Panc1 (cell line): ENCODE data around the gene GALNTL6. TPM values are rescaled to one million over a fixed set of nuclear protein-coding genes. Genes with fewer than 3 reads are reported as not detected.

ENCODE experiments used
- ATAC-seq: fragments of 200-7000 bp; cut with Tn5 transposase; 2 replicates; pipeline ENCODE4 v1.9.1; 2020; ENCODE audit warnings: mild to moderate bottlenecking, moderate library complexity
- BruUV-seq: library from RNA; stranded (reverse); fragments of 400-500 nt; replicated peaks from 2 replicates; lab custom pipeline; 2021; lab: Mats Ljungman, UMichigan
- CTCF ChIA-PET: fragments of 300-600 bp; sonication (Branson Sonifier 250); formaldehyde crosslinking; loops from one replicate; lab custom pipeline; 2022; ENCODE audit warnings: antibody characterized with exemption; lab: Charles Lee
- POLR2A ChIA-PET: fragments of 300-600 bp; sonication (Branson Sonifier 250); formaldehyde crosslinking; loops from one replicate; lab custom pipeline; 2022; ENCODE audit warnings: antibody characterized with exemption; lab: Charles Lee
- DNase-seq: peaks from one replicate; pipeline ENCODE4 v3.0.0-alpha.2; 2010; ENCODE audit warnings: low read depth, low spot score
- H3K27ac ChIP-seq: 2 replicates; pipeline ENCODE4 v1.5.1; 2011; ENCODE audit warnings: mild to moderate bottlenecking, low read length, inconsistent platforms
- H3K27me3 ChIP-seq: fragments of 200-500 bp; sonication (Bioruptor generic); 2 replicates; pipeline ENCODE4 v1.6.0; 2014; ENCODE audit warnings: low read length, inconsistent platforms; ENCODE audit not compliant: control insufficient read depth, insufficient read depth
- H3K36me3 ChIP-seq: fragments of 200-500 bp; sonication (Bioruptor generic); 2 replicates; pipeline ENCODE4 v1.5.1; 2014; ENCODE audit warnings: inconsistent platforms, mild to moderate bottlenecking, low read length, moderate library complexity; ENCODE audit not compliant: control insufficient read depth, insufficient read depth
- H3K4me1 ChIP-seq: 2 replicates; pipeline ENCODE4 v1.5.1; 2011; ENCODE audit warnings: inconsistent platforms, mild to moderate bottlenecking, low read length, moderate library complexity; ENCODE audit not compliant: control insufficient read depth, insufficient read depth
- H3K4me3 ChIP-seq, 2 experiments: 2 replicates each; pipeline ENCODE4 v1.5.1; 2011 to 2012; ENCODE audit warnings: low read depth in 2 of 2, low read length in 2 of 2, mild to moderate bottlenecking in 2 of 2, inconsistent platforms in 1 of 2, moderate library complexity in 1 of 2
- H3K9me3 ChIP-seq: fragments of 200-500 bp; sonication (Bioruptor generic); 2 replicates; pipeline ENCODE4 v1.5.1; 2014; ENCODE audit warnings: low read depth, mild to moderate bottlenecking, inconsistent platforms, low read length, moderate library complexity; ENCODE audit not compliant: control insufficient read depth, insufficient read depth
- POLR2AphosphoS5 ChIP-seq: IDR thresholded peaks from 2 replicates; pipeline ENCODE4 v1.6.1; 2012; ENCODE audit warnings: mild to moderate bottlenecking, low read depth, low read length, moderate library complexity
- SIN3A ChIP-seq: IDR thresholded peaks from 2 replicates; pipeline ENCODE4 v1.6.1; 2012; ENCODE audit warnings: low read depth, mild to moderate bottlenecking, low read length, moderate library complexity, borderline replicate concordance; ENCODE audit not compliant: insufficient read depth
- TCF7L2 ChIP-seq: IDR thresholded peaks from 2 replicates; pipeline ENCODE4 v1.6.1; 2011; ENCODE audit warnings: mild to moderate bottlenecking, low read depth, low read length, inconsistent platforms
- in situ Hi-C: cut with HindIII; loops from 2 replicates; pipeline ENCODE4 v1.10.0; 2016; ENCODE audit warnings: low sequenced_read_pairs, low pct_unique_long_range_greater_than_20kb
- intact Hi-C: fragments of 100-400 bp; cut with micrococcal nuclease; formaldehyde crosslinking; loops from one replicate; pipeline ENCODE4 v1.10.0; 2022; ENCODE audit not compliant: unreplicated experiment
- total RNA-seq: library from RNA; stranded (reverse); gene quantifications from one replicate; pipeline ENCODE4 v1.2.1, GENCODE V29; 2021; ENCODE audit not compliant: unreplicated experiment
- TF ChIP-seq, protein P1 (sequence below): fragments of 450-650 bp; IDR thresholded peaks from 2 replicates; pipeline ENCODE4 v1.5.1; 2017; ENCODE audit warnings: mild to moderate bottlenecking
- TF ChIP-seq, protein P2 (sequence below), 2 experiments: IDR thresholded peaks; 2 replicates each; pipeline ENCODE4 v1.6.1; 2011 to 2012; ENCODE audit warnings: low read depth in 2 of 2, control low read depth in 1 of 2, low read length in 1 of 2, mild to moderate bottlenecking in 1 of 2, moderate library complexity in 1 of 2; ENCODE audit not compliant: insufficient read depth in 1 of 2

GALNTL6 gene
- total RNA-seq, 1 experiment from 2014 or later: not detected

- CTCF ChIA-PET: interaction anchor here (0.6 kb wide), 1 partner anchor 144 kb away, joined by 5 read pairs; no protein-coding TSS in a partner anchor
- H3K27me3 ChIP-seq: no peaks in the 10 kb centered on the region
- no peak overlapping the region for H3K4me3 ChIP-seq
- POLR2A ChIA-PET: no interaction called here
- intact Hi-C loops: no loop called here
- no peaks in the 10 kb centered on the region for H3K4me1 ChIP-seq
- DNase-seq: no peak
- no peaks in the 10 kb centered on the region for H3K9me3 ChIP-seq
- no peak for ATAC-seq
- TF ChIP-seq, protein P1, sequence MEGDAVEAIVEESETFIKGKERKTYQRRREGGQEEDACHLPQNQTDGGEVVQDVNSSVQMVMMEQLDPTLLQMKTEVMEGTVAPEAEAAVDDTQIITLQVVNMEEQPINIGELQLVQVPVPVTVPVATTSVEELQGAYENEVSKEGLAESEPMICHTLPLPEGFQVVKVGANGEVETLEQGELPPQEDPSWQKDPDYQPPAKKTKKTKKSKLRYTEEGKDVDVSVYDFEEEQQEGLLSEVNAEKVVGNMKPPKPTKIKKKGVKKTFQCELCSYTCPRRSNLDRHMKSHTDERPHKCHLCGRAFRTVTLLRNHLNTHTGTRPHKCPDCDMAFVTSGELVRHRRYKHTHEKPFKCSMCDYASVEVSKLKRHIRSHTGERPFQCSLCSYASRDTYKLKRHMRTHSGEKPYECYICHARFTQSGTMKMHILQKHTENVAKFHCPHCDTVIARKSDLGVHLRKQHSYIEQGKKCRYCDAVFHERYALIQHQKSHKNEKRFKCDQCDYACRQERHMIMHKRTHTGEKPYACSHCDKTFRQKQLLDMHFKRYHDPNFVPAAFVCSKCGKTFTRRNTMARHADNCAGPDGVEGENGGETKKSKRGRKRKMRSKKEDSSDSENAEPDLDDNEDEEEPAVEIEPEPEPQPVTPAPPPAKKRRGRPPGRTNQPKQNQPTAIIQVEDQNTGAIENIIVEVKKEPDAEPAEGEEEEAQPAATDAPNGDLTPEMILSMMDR: no peak
- TF ChIP-seq SIN3A (no peak), POLR2AphosphoS5 (no peak), TCF7L2 (no peak)
- TF ChIP-seq, protein P2, sequence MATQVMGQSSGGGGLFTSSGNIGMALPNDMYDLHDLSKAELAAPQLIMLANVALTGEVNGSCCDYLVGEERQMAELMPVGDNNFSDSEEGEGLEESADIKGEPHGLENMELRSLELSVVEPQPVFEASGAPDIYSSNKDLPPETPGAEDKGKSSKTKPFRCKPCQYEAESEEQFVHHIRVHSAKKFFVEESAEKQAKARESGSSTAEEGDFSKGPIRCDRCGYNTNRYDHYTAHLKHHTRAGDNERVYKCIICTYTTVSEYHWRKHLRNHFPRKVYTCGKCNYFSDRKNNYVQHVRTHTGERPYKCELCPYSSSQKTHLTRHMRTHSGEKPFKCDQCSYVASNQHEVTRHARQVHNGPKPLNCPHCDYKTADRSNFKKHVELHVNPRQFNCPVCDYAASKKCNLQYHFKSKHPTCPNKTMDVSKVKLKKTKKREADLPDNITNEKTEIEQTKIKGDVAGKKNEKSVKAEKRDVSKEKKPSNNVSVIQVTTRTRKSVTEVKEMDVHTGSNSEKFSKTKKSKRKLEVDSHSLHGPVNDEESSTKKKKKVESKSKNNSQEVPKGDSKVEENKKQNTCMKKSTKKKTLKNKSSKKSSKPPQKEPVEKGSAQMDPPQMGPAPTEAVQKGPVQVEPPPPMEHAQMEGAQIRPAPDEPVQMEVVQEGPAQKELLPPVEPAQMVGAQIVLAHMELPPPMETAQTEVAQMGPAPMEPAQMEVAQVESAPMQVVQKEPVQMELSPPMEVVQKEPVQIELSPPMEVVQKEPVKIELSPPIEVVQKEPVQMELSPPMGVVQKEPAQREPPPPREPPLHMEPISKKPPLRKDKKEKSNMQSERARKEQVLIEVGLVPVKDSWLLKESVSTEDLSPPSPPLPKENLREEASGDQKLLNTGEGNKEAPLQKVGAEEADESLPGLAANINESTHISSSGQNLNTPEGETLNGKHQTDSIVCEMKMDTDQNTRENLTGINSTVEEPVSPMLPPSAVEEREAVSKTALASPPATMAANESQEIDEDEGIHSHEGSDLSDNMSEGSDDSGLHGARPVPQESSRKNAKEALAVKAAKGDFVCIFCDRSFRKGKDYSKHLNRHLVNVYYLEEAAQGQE (IDR thresholded peaks at IDR 0.05; ENCODE audit: insufficient read depth in 1 of 2, low read depth in 2 of 2, low read length in 1 of 2): no peak
- H3K27ac ChIP-seq: no peak overlapping the region
- no peaks in the 10 kb centered on the region for H3K36me3 ChIP-seq
- in situ Hi-C loops: no loop called here
- BruUV-seq: no TSS peak
Measured at GRCh38 chr4:172740434-172740833, 927.2 kb downstream of the GALNTL6 start.

GRCh38 chr4:172750910-172751309 lies 937.7 kb downstream of the GALNTL6 start:
- CTCF ChIA-PET: no interaction called here
- no peaks in the 10 kb centered on the region for H3K4me1 ChIP-seq
- intact Hi-C loops: no loop called here
- TF ChIP-seq, protein P1: no peak
- TF ChIP-seq, protein P2 (IDR thresholded peaks at IDR 0.05; ENCODE audit: insufficient read depth in 1 of 2, low read depth in 2 of 2, low read length in 1 of 2): no peak
- no peak for TF ChIP-seq TCF7L2
- TF ChIP-seq SIN3A: no peak
- TF ChIP-seq POLR2AphosphoS5: no peak
- H3K27me3 ChIP-seq: no peaks in the 10 kb centered on the region
- H3K4me3 ChIP-seq: no peak overlapping the region
- DNase-seq (no peak), ATAC-seq (no peak)
- in situ Hi-C loops: no loop called here
- no peak overlapping the region for H3K27ac ChIP-seq
- no TSS peak for BruUV-seq
- H3K9me3 ChIP-seq: no peaks in the 10 kb centered on the region
- H3K36me3 ChIP-seq: no peaks in the 10 kb centered on the region
- POLR2A ChIA-PET: no interaction called here
